Measurements from ENCODE around the gene COL20A1. TPM values are rescaled to one million over a fixed set of nuclear protein-coding genes. Genes with fewer than 3 reads are reported as not detected.

COL20A1 gene
- total and polyA plus RNA-seq, 9 donors, result 0.10 to 0.54 (median 0.25) TPM; not detected in 5

- WGBS, 3 donors, result 85 to 93% (median 93%) methylated on average over 8 of the region's 8 CpGs
- Histone ChIP-seq H3K9me3 (no peaks in the 10 kb centered on the region), H3K4me1 (ENCODE audit: insufficient read depth) (no peaks in the 10 kb centered on the region), H3K4me3 (no peak overlapping the region), H3K27me3 (no peaks in the 10 kb centered on the region), H3K36me3 (no peaks in the 10 kb centered on the region), H3K27ac (no peak overlapping the region)
- DNase-seq, result no peak
- intact Hi-C loops (cut with DNase I), result no loop called here
- TF ChIP-seq POLR2A (IDR thresholded peaks at IDR 0.05) (no peak), CTCF (IDR thresholded peaks at IDR 0.05) (no peak)
Measured at GRCh38 chr20:63356511-63356910, 63.5 kb downstream of the COL20A1 start.

GRCh38 chr20:63356931-63357879 lies 64.2 kb downstream of the COL20A1 start:
- Histone ChIP-seq H3K9me3 (no peaks in the 10 kb centered on the region), H3K36me3 (no peaks in the 10 kb centered on the region), H3K4me3 (no peak overlapping the region), H3K4me1 (ENCODE audit: insufficient read depth) (no peaks in the 10 kb centered on the region), H3K27ac (no peak overlapping the region), H3K27me3 (no peaks in the 10 kb centered on the region)
- WGBS, 3 donors, result 77 to 81% (median 77%) methylated on average over 30 of the region's 30 CpGs
- intact Hi-C loops (cut with DNase I), result no loop called here
- TF ChIP-seq POLR2A (IDR thresholded peaks at IDR 0.05) (no peak), CTCF (IDR thresholded peaks at IDR 0.05) (no peak), EP300 (IDR thresholded peaks at IDR 0.05) (no peak)
- DNase-seq, result no peak

- Histone ChIP-seq H3K9me3 (no peaks in the 10 kb centered on the region), H3K36me3 (no peaks in the 10 kb centered on the region), H3K4me1 (ENCODE audit: insufficient read depth) (no peaks in the 10 kb centered on the region), H3K27me3 (no peaks in the 10 kb centered on the region), H3K4me3 (no peak overlapping the region), H3K27ac (no peak overlapping the region)
- TF ChIP-seq EP300 (IDR thresholded peaks at IDR 0.05), result no peak
- TF ChIP-seq CTCF (IDR thresholded peaks at IDR 0.05), result no peak
- TF ChIP-seq POLR2A (IDR thresholded peaks at IDR 0.05), result no peak
- WGBS, 3 donors, result 75 to 79% (median 76%) methylated on average over 23 to 26 of the region's 26 CpGs
- no peak for DNase-seq
- intact Hi-C loops (cut with DNase I), result no loop called here
Measured at GRCh38 chr20:63357921-63358905, 65.2 kb downstream of the COL20A1 start.

- Histone ChIP-seq H3K27me3 (no peaks in the 10 kb centered on the region), H3K9me3 (no peaks in the 10 kb centered on the region), H3K27ac (no peak overlapping the region), H3K36me3 (no peaks in the 10 kb centered on the region), H3K4me3 (no peak overlapping the region), H3K4me1 (ENCODE audit: insufficient read depth) (no peaks in the 10 kb centered on the region)
- intact Hi-C loops (cut with DNase I), result no loop called here
- WGBS, 3 donors, result 80 to 86% (median 81%) methylated on average over 42 of the region's 42 CpGs
- no peak for TF ChIP-seq EP300 (IDR thresholded peaks at IDR 0.05)
- no peak for TF ChIP-seq POLR2A (IDR thresholded peaks at IDR 0.05)
- TF ChIP-seq CTCF (IDR thresholded peaks at IDR 0.05), result no peak
- DNase-seq, result no peak
Measured at GRCh38 chr20:63359164-63359934, 66.4 kb downstream of the COL20A1 start.
